Stimulated activated CD8-positive, alpha-beta memory T cell treated with anti-CD3 and anti-CD28 coated beads, Interleukin-4, amount 100 ng/mL, for 4 hours (primary cell): Measurements from ENCODE around the gene SRSF6.
"Not testable (repeated sequence)": the region's sequence is repeated elsewhere in the genome, so short reads cannot be mapped to it uniquely, and the experiment has no call there.

Source experiments
- DNase-seq, 2 donors: peaks; one replicate each; pipeline ENCODE4 v3.0.0-alpha.2; 2020; ENCODE audit warnings: low read depth in 2 of 2, low spot score in 1 of 2

SRSF6 gene

GRCh38 chr20:43448748-43449535 is 8.8 kb upstream of the SRSF6 start:
- peak in 1 of 2 donors; percentile 5 for DNase-seq

- no peak for DNase-seq
Observed at GRCh38 chr20:43450841-43451799, 6.6 kb upstream of the SRSF6 start.

GRCh38 chr20:43452404-43453126 is 5.1 kb upstream of the SRSF6 start:
- DNase-seq: no peak

GRCh38 chr20:43456252-43456651 is 1.4 kb upstream of the SRSF6 start:
- not testable (repeated sequence) for DNase-seq

GRCh38 chr20:43456809-43457639 is 672 bp upstream of the SRSF6 start:
- DNase-seq: peak; percentile 64 to 77

GRCh38 chr20:43458422-43458924 is 777 bp downstream of the SRSF6 start:
- no peak for DNase-seq

- DNase-seq: no peak
Observed at GRCh38 chr20:43459022-43459942, 1.6 kb downstream of the SRSF6 start.

- DNase-seq: no peak
Observed at GRCh38 chr20:43460172-43460829, 2.6 kb downstream of the SRSF6 start.

GRCh38 chr20:43460830-43461200 is 3.1 kb downstream of the SRSF6 start:
- no peak for DNase-seq

- DNase-seq: no peak
Observed at GRCh38 chr20:43461894-43462659, 4.4 kb downstream of the SRSF6 start.

- no peak for DNase-seq
Observed at GRCh38 chr20:43462660-43463526, 5.2 kb downstream of the SRSF6 start.

- no peak for DNase-seq
Observed at GRCh38 chr20:43463527-43464218, 6.0 kb downstream of the SRSF6 start.

GRCh38 chr20:43464219-43464790 is 6.6 kb downstream of the SRSF6 start:
- no peak for DNase-seq

- DNase-seq: no peak
Observed at GRCh38 chr20:43465625-43465943, 7.9 kb downstream of the SRSF6 start.

GRCh38 chr20:43467589-43467988 is 9.9 kb downstream of the SRSF6 start:
- DNase-seq: no peak

- no peak for DNase-seq
Observed at GRCh38 chr20:43472671-43473380, 15.1 kb downstream of the SRSF6 start.
